Measurements from ENCODE around the gene SCN4A.
"Not testable (repeated sequence)": the region's sequence is repeated elsewhere in the genome, so short reads cannot be mapped to it uniquely, and the experiment has no call there.

SCN4A gene

GRCh38 chr17:63984651-63985386, 12.1 kb upstream of the SCN4A start:
- peak; percentile 33 for DNase-seq (ENCODE audit: low read depth)

- no peak for DNase-seq (ENCODE audit: low read depth)
Measured at GRCh38 chr17:63984236-63984635, 11.5 kb upstream of the SCN4A start.

- DNase-seq (ENCODE audit: low read depth): no peak
Measured at GRCh38 chr17:63983320-63983719, 10.6 kb upstream of the SCN4A start.

GRCh38 chr17:63982641-63983040, 9.9 kb upstream of the SCN4A start:
- not testable (repeated sequence) for DNase-seq (ENCODE audit: low read depth)

- no peak for DNase-seq (ENCODE audit: low read depth)
Measured at GRCh38 chr17:63978272-63979200, 5.8 kb upstream of the SCN4A start.

- no peak for DNase-seq (ENCODE audit: low read depth)
Measured at GRCh38 chr17:63976702-63977101, 4.0 kb upstream of the SCN4A start.

- DNase-seq (ENCODE audit: low read depth): no peak
Measured at GRCh38 chr17:63975541-63976092, 2.9 kb upstream of the SCN4A start.

DNA sequence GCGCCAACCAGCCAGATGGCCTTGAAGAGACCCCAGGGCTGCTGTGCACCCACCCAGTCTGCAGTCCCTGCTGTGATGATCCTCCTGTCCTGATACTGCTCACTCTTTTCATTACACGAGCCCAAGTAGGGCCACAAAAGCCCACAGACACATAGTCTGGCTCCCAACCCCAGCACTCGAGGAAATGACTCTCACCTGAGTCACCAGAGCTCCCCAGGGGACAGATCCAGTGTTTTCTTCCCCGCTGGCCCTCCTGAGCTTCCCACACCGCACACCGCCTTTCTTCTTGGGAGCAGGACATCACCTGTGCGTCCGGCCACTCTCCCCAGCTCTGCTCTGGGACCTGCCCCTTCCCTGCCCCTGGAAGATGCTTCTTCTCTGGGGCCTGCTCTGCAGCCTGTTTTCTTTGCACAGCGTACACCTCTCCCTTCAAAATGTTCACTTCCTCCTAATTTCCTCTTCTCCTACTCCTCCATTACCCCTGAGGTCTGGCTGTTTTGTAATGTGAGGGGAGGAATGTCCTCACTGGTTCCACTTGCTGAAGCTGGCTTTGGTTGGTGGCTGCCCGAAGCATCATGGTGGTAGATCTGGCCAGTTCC, 2.0 kb upstream of the SCN4A start:
- DNase-seq (ENCODE audit: low read depth): no peak

DNA sequence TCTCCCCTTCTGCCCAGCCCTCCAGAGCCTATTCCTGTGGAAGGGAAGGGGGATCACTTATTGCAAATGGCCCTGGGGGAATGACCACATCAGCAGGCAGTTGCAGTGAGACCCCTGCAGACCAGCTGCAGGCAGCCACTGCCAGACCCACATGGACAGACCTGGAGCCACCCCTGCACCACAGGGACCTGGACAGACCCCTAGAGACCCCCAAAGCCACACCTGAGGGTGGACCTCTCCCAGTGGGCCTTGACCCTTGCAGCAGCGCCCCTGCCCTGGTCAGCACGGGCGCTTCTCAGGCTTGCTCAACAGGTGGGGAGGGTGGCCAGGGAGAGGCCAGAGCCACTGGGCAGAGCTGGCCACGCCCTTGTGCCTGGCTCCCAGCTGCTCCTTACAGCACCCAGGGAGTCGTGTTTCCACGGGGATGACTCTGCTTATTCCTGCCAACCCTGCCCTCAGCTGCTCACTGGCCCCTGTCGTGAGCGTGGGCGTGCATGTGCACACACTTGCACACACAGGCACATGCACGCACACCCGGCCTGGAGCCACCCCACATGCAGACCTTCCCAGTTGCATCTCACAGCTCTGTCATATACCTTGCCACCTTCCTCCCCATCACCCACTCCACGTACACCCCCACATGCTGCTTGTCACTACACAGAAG, 1.3 kb upstream of the SCN4A start:
- DNase-seq (ENCODE audit: low read depth): no peak

- DNase-seq (ENCODE audit: low read depth): no peak
Measured at GRCh38 chr17:63973247-63973646, 529 bp upstream of the SCN4A start.

DNA sequence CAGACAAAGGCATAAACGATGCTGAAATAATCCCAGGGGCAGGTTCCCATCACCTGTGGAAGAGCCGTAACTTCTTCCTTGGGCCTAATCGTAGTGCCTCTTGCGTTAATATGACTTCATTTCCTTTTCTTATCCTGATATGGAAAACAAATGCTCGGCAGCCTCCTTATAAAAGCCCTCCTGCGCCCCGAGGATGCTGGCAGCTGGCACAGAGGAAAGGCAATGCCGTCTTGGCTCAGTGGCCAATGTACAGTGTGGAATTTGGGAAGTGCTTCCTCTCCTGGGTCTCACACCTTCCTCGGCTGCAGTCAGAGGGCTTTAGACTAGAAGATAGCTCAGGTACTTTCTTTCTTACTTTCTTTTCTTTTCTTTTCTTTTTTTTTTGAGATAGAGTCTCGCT, 3.4 kb downstream of the SCN4A start:
- no peak for DNase-seq (ENCODE audit: low read depth)

GRCh38 chr17:63967953-63968352, 4.8 kb downstream of the SCN4A start:
- DNase-seq (ENCODE audit: low read depth): no peak

DNA sequence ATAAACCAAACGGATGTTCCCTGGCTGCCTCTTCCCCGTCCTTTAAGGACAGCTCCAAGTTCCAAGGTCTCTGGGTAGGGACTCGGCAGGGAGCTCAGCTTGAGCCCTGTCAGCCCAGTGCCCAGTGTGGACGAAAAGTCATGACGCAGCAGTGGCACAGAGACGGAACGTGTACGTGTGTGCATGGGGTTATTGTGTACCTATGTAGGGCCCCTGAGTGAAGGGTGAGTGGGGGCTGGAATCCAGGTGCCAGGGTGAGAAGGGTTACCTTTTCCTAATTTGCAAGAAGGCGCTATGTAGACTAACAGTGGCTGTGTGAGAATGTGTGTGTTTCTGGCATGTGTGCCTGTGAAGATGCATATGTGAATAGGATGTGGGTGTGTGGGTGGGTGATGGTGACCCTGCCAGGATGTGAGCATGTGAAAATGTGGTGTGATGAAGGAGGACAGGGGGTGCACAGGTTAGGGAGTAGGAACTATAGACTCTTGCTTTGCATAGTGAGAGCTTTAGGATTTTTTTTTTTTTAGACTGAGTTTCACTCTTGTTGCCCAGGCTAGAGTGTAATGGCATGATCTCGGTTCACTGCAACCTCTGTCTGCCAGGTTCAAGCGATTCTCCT, 6.0 kb downstream of the SCN4A start:
- DNase-seq (ENCODE audit: low read depth): no peak

GRCh38 chr17:63963123-63963522, 9.6 kb downstream of the SCN4A start:
- DNase-seq (ENCODE audit: low read depth): no peak

GRCh38 chr17:63962298-63962744, 10.4 kb downstream of the SCN4A start:
- no peak for DNase-seq (ENCODE audit: low read depth)

- peak; percentile 20 for DNase-seq (ENCODE audit: low read depth)
Measured at GRCh38 chr17:63961355-63962212, 11.1 kb downstream of the SCN4A start.

- DNase-seq (ENCODE audit: low read depth): no peak
Measured at GRCh38 chr17:63960430-63960829, 12.3 kb downstream of the SCN4A start.

DNA sequence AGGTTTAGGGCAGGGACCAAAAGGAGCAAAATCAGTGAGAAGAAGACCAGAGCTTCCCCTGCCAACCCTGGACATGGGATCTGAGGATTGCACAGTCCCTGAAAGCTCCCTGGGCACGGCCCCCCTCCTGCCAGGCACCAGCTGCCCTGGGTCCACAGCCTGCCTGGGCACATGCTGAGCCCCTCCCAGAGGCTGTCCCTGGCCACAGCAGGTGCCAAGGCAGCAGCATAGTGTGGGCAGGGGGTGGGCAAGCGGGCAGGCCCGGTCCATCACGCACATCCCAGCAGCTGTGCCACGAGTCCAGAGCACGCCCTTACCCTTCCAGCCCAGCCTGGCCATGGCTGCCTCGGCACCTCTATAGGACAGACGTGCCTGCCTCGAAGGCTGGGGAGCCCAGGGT, 12.7 kb downstream of the SCN4A start:
- DNase-seq (ENCODE audit: low read depth): no peak

DNA sequence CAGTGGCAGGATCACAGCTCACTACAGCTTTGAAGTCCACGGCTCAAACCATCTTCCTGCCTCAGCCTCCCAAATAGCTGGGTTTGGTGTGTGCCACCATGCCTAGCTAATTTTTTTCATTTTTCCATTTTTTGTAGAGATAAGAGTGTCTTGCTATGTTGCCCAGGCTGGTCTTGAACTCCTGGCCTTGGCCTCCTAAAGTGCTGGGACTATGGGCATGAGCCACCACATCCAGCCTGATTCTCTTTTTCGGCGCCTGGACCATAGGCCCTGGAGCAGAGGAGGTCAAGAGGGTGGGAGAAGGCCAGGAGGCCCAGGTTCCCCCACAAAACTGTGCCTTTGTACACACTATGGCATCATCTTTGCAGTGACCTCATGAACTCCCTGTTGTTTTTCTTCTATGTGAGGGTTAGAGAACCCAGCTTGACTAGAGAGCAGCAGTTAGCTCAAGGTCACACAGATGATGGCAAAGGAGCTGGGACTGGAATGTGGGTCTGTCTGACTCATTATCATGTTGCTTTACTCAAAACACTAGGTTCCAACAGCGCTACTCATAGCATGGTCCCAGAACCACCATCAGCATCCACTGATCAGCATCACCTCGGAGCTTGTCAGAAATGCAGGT, 16.3 kb downstream of the SCN4A start:
- no peak for DNase-seq (ENCODE audit: low read depth)

- no peak for DNase-seq (ENCODE audit: low read depth)
Measured at GRCh38 chr17:63955791-63956190, 16.9 kb downstream of the SCN4A start.

All from T follicular helper cell (primary cell).